ENCODE data around the gene NMNAT3.

NMNAT3 gene

GRCh38 chr3:139674571-139675260 is 3.1 kb downstream of the NMNAT3 start:
- DNase-seq: no peak

- DNase-seq: no peak
Measured at GRCh38 chr3:139672884-139673283, 4.9 kb downstream of the NMNAT3 start.

GRCh38 chr3:139671863-139672646 is 5.7 kb downstream of the NMNAT3 start:
- peak; percentile 26 for DNase-seq

- no peak for DNase-seq
Measured at GRCh38 chr3:139671107-139671506, 6.7 kb downstream of the NMNAT3 start.

- no peak for DNase-seq
Measured at GRCh38 chr3:139670196-139670595, 7.6 kb downstream of the NMNAT3 start.

- DNase-seq: no peak
Measured at GRCh38 chr3:139668332-139668731, 9.4 kb downstream of the NMNAT3 start.

GRCh38 chr3:139664958-139665357 is 12.8 kb downstream of the NMNAT3 start:
- no peak for DNase-seq

- no peak for DNase-seq
Measured at GRCh38 chr3:139660269-139660668, 17.5 kb downstream of the NMNAT3 start.

- DNase-seq: no peak
Measured at GRCh38 chr3:139659511-139659910, 18.3 kb downstream of the NMNAT3 start.

- DNase-seq: no peak
Measured at GRCh38 chr3:139657936-139658335, 19.8 kb downstream of the NMNAT3 start.

- no peak for DNase-seq
Measured at GRCh38 chr3:139657434-139657833, 20.3 kb downstream of the NMNAT3 start.

GRCh38 chr3:139655909-139656595 is 21.7 kb downstream of the NMNAT3 start:
- DNase-seq: no peak

- DNase-seq: peak; percentile 68
Measured at GRCh38 chr3:139654637-139655365, 23.0 kb downstream of the NMNAT3 start.

- no peak for DNase-seq
Measured at GRCh38 chr3:139653582-139653981, 24.2 kb downstream of the NMNAT3 start.

GRCh38 chr3:139652561-139652960 is 25.2 kb downstream of the NMNAT3 start:
- no peak for DNase-seq

GRCh38 chr3:139647866-139648435 is 29.8 kb downstream of the NMNAT3 start:
- no peak for DNase-seq

GRCh38 chr3:139646512-139646911 is 31.3 kb downstream of the NMNAT3 start:
- DNase-seq: no peak

GRCh38 chr3:139642996-139643395 is 34.8 kb downstream of the NMNAT3 start:
- DNase-seq: no peak

GRCh38 chr3:139640456-139640855 is 37.3 kb downstream of the NMNAT3 start:
- no peak for DNase-seq

GRCh38 chr3:139639662-139640061 is 38.1 kb downstream of the NMNAT3 start:
- no peak for DNase-seq

- no peak for DNase-seq
Measured at GRCh38 chr3:139638518-139638917, 39.3 kb downstream of the NMNAT3 start.

GRCh38 chr3:139636511-139636910 is 41.3 kb downstream of the NMNAT3 start:
- DNase-seq: no peak

Data from DMS79 (cell line).